Mesenchymal stem cell (in vitro differentiated cells and primary cell): ENCODE measurements around the gene CADM1.

Experiments
- DNase-seq: peaks from one replicate; pipeline ENCODE4 v3.0.0-alpha.2; 2013
- H2AFZ ChIP-seq: one replicate; pipeline ENCODE4 v1.6.1; 2013; ENCODE audit warnings: low read depth, mild to moderate bottlenecking, control low read depth, inconsistent platforms, low read length, moderate library complexity
- H2AK5ac ChIP-seq: 2 replicates; pipeline ENCODE4 v1.6.1; 2013; ENCODE audit warnings: low read length, moderate library complexity, mild to moderate bottlenecking, inconsistent platforms; ENCODE audit not compliant: severe bottlenecking
- H2BK120ac ChIP-seq: one replicate; pipeline ENCODE4 v1.6.1; 2013; ENCODE audit warnings: low read depth, mild to moderate bottlenecking, inconsistent platforms, low read length, moderate library complexity
- H2BK12ac ChIP-seq, 2 experiments: one replicate each; pipeline ENCODE4 v1.6.1; 2013; ENCODE audit warnings: inconsistent platforms in 2 of 2, low read length in 2 of 2, mild to moderate bottlenecking in 2 of 2, moderate library complexity in 2 of 2, control low read depth in 1 of 2
- H2BK15ac ChIP-seq: one replicate; pipeline ENCODE4 v1.6.1; 2013; ENCODE audit warnings: mild to moderate bottlenecking, low read depth, inconsistent platforms; ENCODE audit not compliant: poor library complexity, severe bottlenecking
- H2BK5ac ChIP-seq: 2 replicates; pipeline ENCODE4 v1.6.1; 2013; ENCODE audit warnings: low read depth, mild to moderate bottlenecking, low read length, control low read depth, inconsistent platforms; ENCODE audit not compliant: poor library complexity, severe bottlenecking
- H3K14ac ChIP-seq, 2 experiments: one replicate each; pipeline ENCODE4 v1.6.1; 2013; ENCODE audit warnings: inconsistent platforms in 2 of 2, low read length in 2 of 2, control low read depth in 1 of 2, mild to moderate bottlenecking in 1 of 2, moderate library complexity in 1 of 2
- H3K18ac ChIP-seq, 2 experiments: one replicate each; pipeline ENCODE4 v1.6.1; 2013; ENCODE audit warnings: inconsistent platforms in 2 of 2, low read length in 2 of 2, control low read depth in 1 of 2, low read depth in 1 of 2, mild to moderate bottlenecking in 1 of 2
- H3K23ac ChIP-seq, 2 experiments: one replicate each; pipeline ENCODE4 v1.6.1; 2013; ENCODE audit warnings: inconsistent platforms in 2 of 2, low read length in 2 of 2, mild to moderate bottlenecking in 2 of 2, moderate library complexity in 2 of 2, control low read depth in 1 of 2
- H3K27ac ChIP-seq: 2 replicates; pipeline ENCODE4 v1.5.1; 2013; ENCODE audit warnings: mild to moderate bottlenecking, moderate library complexity, low read length, control low read depth, inconsistent platforms; ENCODE audit not compliant: poor library complexity, severe bottlenecking
- H3K27me3 ChIP-seq, 2 experiments: 2 replicates each; pipeline versions ENCODE4 v1.6.1 to v1.7.0; 2013; ENCODE audit warnings: low read length in 2 of 2, mild to moderate bottlenecking in 2 of 2, moderate library complexity in 2 of 2, control low read depth in 1 of 2, inconsistent platforms in 1 of 2; ENCODE audit not compliant: control insufficient read depth in 1 of 2, insufficient read depth in 1 of 2
- H3K36me3 ChIP-seq, 2 experiments: 2 replicates each; pipeline versions ENCODE4 v1.6.1 to v1.7.0; 2013; ENCODE audit warnings: low read length in 2 of 2, control low read depth in 1 of 2, inconsistent platforms in 1 of 2, low read depth in 1 of 2, mild to moderate bottlenecking in 1 of 2; ENCODE audit not compliant: insufficient read depth in 2 of 2, control insufficient read depth in 1 of 2
- H3K4ac ChIP-seq, 2 experiments: one replicate each; pipeline ENCODE4 v1.6.1; 2013; ENCODE audit warnings: inconsistent platforms in 2 of 2, low read length in 2 of 2, mild to moderate bottlenecking in 2 of 2, moderate library complexity in 2 of 2, control low read depth in 1 of 2, low read depth in 1 of 2
- H3K4me1 ChIP-seq: 2 replicates; pipeline ENCODE4 v1.6.1; 2013; ENCODE audit warnings: low read depth, low read length, control low read depth; ENCODE audit not compliant: control insufficient read depth, insufficient read depth
- H3K4me2 ChIP-seq: 2 replicates; pipeline ENCODE4 v1.6.1; 2013; ENCODE audit warnings: low read length, mild to moderate bottlenecking, inconsistent platforms; ENCODE audit not compliant: poor library complexity, severe bottlenecking
- H3K4me3 ChIP-seq, 2 experiments: 2 replicates each; pipeline versions ENCODE4 v1.5.1 to v1.7.0; 2013; ENCODE audit warnings: low read length in 2 of 2, mild to moderate bottlenecking in 2 of 2, control low read depth in 1 of 2, low read depth in 1 of 2; ENCODE audit not compliant: insufficient read depth in 1 of 2
- H3K79me1 ChIP-seq: replicated peaks from 2 replicates; pipeline ENCODE4 v1.6.1; 2013; ENCODE audit warnings: mild to moderate bottlenecking, control low read depth, low read length, inconsistent platforms; ENCODE audit not compliant: poor library complexity, severe bottlenecking
- H3K9ac ChIP-seq: 2 replicates; pipeline ENCODE4 v1.7.0; 2013; ENCODE audit warnings: mild to moderate bottlenecking, low read length, moderate library complexity
- H3K9me3 ChIP-seq: 2 replicates; pipeline ENCODE4 v1.7.0; 2013; ENCODE audit warnings: mild to moderate bottlenecking, low read length; ENCODE audit not compliant: control insufficient read depth
- H4K8ac ChIP-seq: one replicate; pipeline ENCODE4 v1.6.1; 2013; ENCODE audit warnings: inconsistent platforms, mild to moderate bottlenecking, low read length, moderate library complexity
- H4K91ac ChIP-seq: one replicate; pipeline ENCODE4 v1.6.1; 2013; ENCODE audit warnings: mild to moderate bottlenecking, low read length, inconsistent platforms
- WGBS: methylation state at CpG from one replicate; pipeline ENCODE4 v1.1.7; 2013; ENCODE audit warnings: mixed read lengths; 5-methylcytosine and 5-hydroxymethylcytosine counted together

The CADM1 gene

GRCh38 chr11:115271643-115272042 is 232.6 kb downstream of the CADM1 start:
- Histone ChIP-seq H3K27ac (no peak overlapping the region), H2AFZ (no peak overlapping the region), H3K9ac (no peak overlapping the region), H2BK12ac (no peak overlapping the region), H2BK5ac (no peak overlapping the region), H3K14ac (no peak overlapping the region), H3K4me1 (peaks cover 3% of the 10 kb centered on the region), H3K18ac (no peak overlapping the region), H4K91ac (no peak overlapping the region), H3K79me1 (peaks cover 35% of the 10 kb centered on the region), H2BK120ac (no peak overlapping the region), H3K27me3 (no peaks in the 10 kb centered on the region), H2BK15ac (no peak overlapping the region), H3K4me3 (no peak overlapping the region), H3K9me3 (no peaks in the 10 kb centered on the region), H3K36me3 (no peaks in the 10 kb centered on the region), H2AK5ac (no peak overlapping the region), H3K4ac (no peak overlapping the region), H3K23ac (no peak overlapping the region), H3K4me2 (no peak overlapping the region), H4K8ac (no peak overlapping the region)
- DNase-seq = no peak

GRCh38 chr11:115269191-115269950 is 234.8 kb downstream of the CADM1 start:
- Histone ChIP-seq H3K14ac (no peak overlapping the region), H3K4me3 (no peak overlapping the region), H2AK5ac (no peak overlapping the region), H3K23ac (no peak overlapping the region), H3K4ac (no peak overlapping the region), H2BK5ac (no peak overlapping the region), H3K79me1 (peaks cover 39% of the 10 kb centered on the region), H3K9me3 (no peaks in the 10 kb centered on the region), H3K27me3 (no peaks in the 10 kb centered on the region), H2BK15ac (no peak overlapping the region), H3K18ac (no peak overlapping the region), H3K27ac (no peak overlapping the region), H3K36me3 (no peaks in the 10 kb centered on the region), H2BK12ac (no peak overlapping the region), H3K4me2 (no peak overlapping the region), H3K4me1 (peaks cover 2% of the 10 kb centered on the region), H4K91ac (no peak overlapping the region), H2BK120ac (no peak overlapping the region), H4K8ac (no peak overlapping the region), H3K9ac (no peak overlapping the region), H2AFZ (no peak overlapping the region)
- WGBS = 93% methylated on average over 8 of the region's 8 CpGs
- DNase-seq = no peak

GRCh38 chr11:115267871-115268270 is 236.3 kb downstream of the CADM1 start:
- no peak for DNase-seq
- H3K27ac ChIP-seq = peak overlapping the region; percentile 36
- H3K36me3 ChIP-seq = no peaks in the 10 kb centered on the region
- no peak overlapping the region for H2AK5ac ChIP-seq
- H3K23ac ChIP-seq = no peak overlapping the region
- H3K27me3 ChIP-seq = no peaks in the 10 kb centered on the region
- H2BK12ac ChIP-seq = no peak overlapping the region
- H4K8ac ChIP-seq = no peak overlapping the region
- H3K9me3 ChIP-seq = no peaks in the 10 kb centered on the region
- peaks cover 35% of the 10 kb centered on the region for H3K79me1 ChIP-seq
- WGBS = 60% methylated on average over 6 of the region's 7 CpGs
- H3K4me1 ChIP-seq = peaks cover 2% of the 10 kb centered on the region
- no peak overlapping the region for H3K4ac ChIP-seq
- H3K4me2 ChIP-seq = peak overlapping the region; percentile 44
- no peak overlapping the region for H3K4me3 ChIP-seq
- no peak overlapping the region for H2BK120ac ChIP-seq
- H3K9ac ChIP-seq = no peak overlapping the region
- H3K14ac ChIP-seq = no peak overlapping the region
- H2AFZ ChIP-seq = no peak overlapping the region
- H4K91ac ChIP-seq = no peak overlapping the region
- H2BK5ac ChIP-seq = no peak overlapping the region
- no peak overlapping the region for H2BK15ac ChIP-seq
- H3K18ac ChIP-seq = no peak overlapping the region

GRCh38 chr11:115267238-115267781 is 236.9 kb downstream of the CADM1 start:
- Histone ChIP-seq H3K4me2 (peak overlapping the region; percentile 44), H3K14ac (no peak overlapping the region), H2BK120ac (no peak overlapping the region), H2BK12ac (no peak overlapping the region), H4K91ac (no peak overlapping the region), H2BK5ac (no peak overlapping the region), H3K9me3 (no peaks in the 10 kb centered on the region), H3K79me1 (peaks cover 34% of the 10 kb centered on the region), H3K4me3 (no peak overlapping the region), H3K4ac (no peak overlapping the region), H2BK15ac (no peak overlapping the region), H4K8ac (no peak overlapping the region), H3K27me3 (no peaks in the 10 kb centered on the region), H3K4me1 (peaks cover 2% of the 10 kb centered on the region), H3K27ac (peak overlapping the region; percentile 34), H3K18ac (no peak overlapping the region), H3K23ac (no peak overlapping the region), H2AK5ac (no peak overlapping the region), H3K36me3 (no peaks in the 10 kb centered on the region), H3K9ac (no peak overlapping the region), H2AFZ (no peak overlapping the region)
- no peak for DNase-seq
- WGBS = 87% methylated on average over 7 of the region's 8 CpGs
